Suprapubic skin (tissue), 4 donors: ENCODE results near the gene ATF6. TPM values are rescaled to one million over a fixed set of nuclear protein-coding genes. Genes with fewer than 3 reads are reported as not detected.

ENCODE experiments used
- DNase-seq, 2 donors: peaks; one replicate each; pipeline ENCODE4 v3.0.0-alpha.2; 2019; ENCODE audit warnings: low spot score in 2 of 2
- H3K27ac ChIP-seq: fragments of 200-600 bp; sonication (generic); one replicate; pipeline ENCODE4 v1.5.1; 2019
- H3K27me3 ChIP-seq: fragments of 200-600 bp; sonication (generic); one replicate; pipeline ENCODE4 v1.5.1; 2019
- H3K36me3 ChIP-seq: fragments of 200-600 bp; sonication (generic); one replicate; pipeline ENCODE4 v1.5.1; 2019
- H3K4me1 ChIP-seq: fragments of 200-600 bp; sonication (generic); one replicate; pipeline ENCODE4 v1.5.1; 2019
- H3K4me3 ChIP-seq: fragments of 200-600 bp; sonication (generic); one replicate; pipeline ENCODE4 v1.5.1; 2019; ENCODE audit warnings: mild to moderate bottlenecking
- H3K9me3 ChIP-seq: fragments of 200-600 bp; sonication (generic); one replicate; pipeline ENCODE4 v1.5.1; 2019
- EP300 ChIP-seq: sonication (generic); formaldehyde crosslinking; IDR thresholded peaks from one replicate; pipeline ENCODE4 v1.6.1; 2017; ENCODE audit warnings: antibody characterized with exemption
- POLR2A ChIP-seq, 2 donors: fragments of 450-650 bp; IDR thresholded peaks; one replicate each; pipeline ENCODE4 v1.6.1; 2017; ENCODE audit warnings: antibody characterized with exemption in 2 of 2, mild to moderate bottlenecking in 2 of 2, moderate library complexity in 2 of 2
- POLR2AphosphoS5 ChIP-seq, 3 donors: sonication (generic); formaldehyde crosslinking; IDR thresholded peaks; one replicate each; pipeline ENCODE4 v1.6.1; 2017; ENCODE audit warnings: antibody characterized with exemption in 3 of 3
- WGBS: methylation state at CpG from one replicate; pipeline ENCODE4 v1.1.5; 2018; 5-methylcytosine and 5-hydroxymethylcytosine counted together
- total RNA-seq, 4 donors: library from RNA; depleted of rRNA; stranded (reverse); fragments of >200 nt; gene quantifications; one replicate each; pipeline ENCODE4 v1.1.0, GENCODE V29; 2016
- TF ChIP-seq, protein P1 (sequence below), 2 donors: fragments of 200-600 bp in 1 of 2; fragments of 450-650 bp in 1 of 2; sonication (generic) in 1 of 2; IDR thresholded peaks; one replicate each; pipeline ENCODE4 v1.5.1; 2016 to 2019; ENCODE audit warnings: antibody characterized with exemption in 2 of 2, mild to moderate bottlenecking in 1 of 2, moderate library complexity in 1 of 2

ATF6 gene
- total RNA-seq, 4 donors from 2014 or later: 28.0 to 32.4 (median 29.7) TPM

GRCh38 chr1:161933592-161934588, 167.8 kb downstream of the ATF6 start:
- no peak overlapping the region for H3K27ac ChIP-seq
- 79% methylated on average over 6 of the region's 6 CpGs for WGBS

GRCh38 chr1:161935264-161935663, 169.1 kb downstream of the ATF6 start:
- Histone ChIP-seq H3K4me3 (no peak overlapping the region), H3K36me3 (no peaks in the 10 kb centered on the region), H3K9me3 (no peaks in the 10 kb centered on the region), H3K27ac (no peak overlapping the region), H3K4me1 (no peaks in the 10 kb centered on the region), H3K27me3 (no peaks in the 10 kb centered on the region)
- WGBS: 92% methylated on average over 1 of the region's 1 CpG
- no peak for TF ChIP-seq EP300
- TF ChIP-seq, protein P1, sequence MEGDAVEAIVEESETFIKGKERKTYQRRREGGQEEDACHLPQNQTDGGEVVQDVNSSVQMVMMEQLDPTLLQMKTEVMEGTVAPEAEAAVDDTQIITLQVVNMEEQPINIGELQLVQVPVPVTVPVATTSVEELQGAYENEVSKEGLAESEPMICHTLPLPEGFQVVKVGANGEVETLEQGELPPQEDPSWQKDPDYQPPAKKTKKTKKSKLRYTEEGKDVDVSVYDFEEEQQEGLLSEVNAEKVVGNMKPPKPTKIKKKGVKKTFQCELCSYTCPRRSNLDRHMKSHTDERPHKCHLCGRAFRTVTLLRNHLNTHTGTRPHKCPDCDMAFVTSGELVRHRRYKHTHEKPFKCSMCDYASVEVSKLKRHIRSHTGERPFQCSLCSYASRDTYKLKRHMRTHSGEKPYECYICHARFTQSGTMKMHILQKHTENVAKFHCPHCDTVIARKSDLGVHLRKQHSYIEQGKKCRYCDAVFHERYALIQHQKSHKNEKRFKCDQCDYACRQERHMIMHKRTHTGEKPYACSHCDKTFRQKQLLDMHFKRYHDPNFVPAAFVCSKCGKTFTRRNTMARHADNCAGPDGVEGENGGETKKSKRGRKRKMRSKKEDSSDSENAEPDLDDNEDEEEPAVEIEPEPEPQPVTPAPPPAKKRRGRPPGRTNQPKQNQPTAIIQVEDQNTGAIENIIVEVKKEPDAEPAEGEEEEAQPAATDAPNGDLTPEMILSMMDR (IDR thresholded peaks at IDR 0.05): no peak
- no peak for TF ChIP-seq POLR2AphosphoS5 (IDR thresholded peaks at IDR 0.05)
- no peak for TF ChIP-seq POLR2A (IDR thresholded peaks at IDR 0.05)
- DNase-seq: no peak

More at GRCh38 chr1:161933592-161934588, 167.8 kb downstream of the ATF6 start:
- Histone ChIP-seq H3K9me3 (no peaks in the 10 kb centered on the region), H3K27me3 (no peaks in the 10 kb centered on the region), H3K4me1 (no peaks in the 10 kb centered on the region), H3K4me3 (no peak overlapping the region), H3K36me3 (no peaks in the 10 kb centered on the region)
- no peak for DNase-seq
- TF ChIP-seq, protein P1 (IDR thresholded peaks at IDR 0.05): no peak
- TF ChIP-seq POLR2AphosphoS5 (IDR thresholded peaks at IDR 0.05) (no peak), POLR2A (IDR thresholded peaks at IDR 0.05) (no peak), EP300 (no peak)

DNA sequence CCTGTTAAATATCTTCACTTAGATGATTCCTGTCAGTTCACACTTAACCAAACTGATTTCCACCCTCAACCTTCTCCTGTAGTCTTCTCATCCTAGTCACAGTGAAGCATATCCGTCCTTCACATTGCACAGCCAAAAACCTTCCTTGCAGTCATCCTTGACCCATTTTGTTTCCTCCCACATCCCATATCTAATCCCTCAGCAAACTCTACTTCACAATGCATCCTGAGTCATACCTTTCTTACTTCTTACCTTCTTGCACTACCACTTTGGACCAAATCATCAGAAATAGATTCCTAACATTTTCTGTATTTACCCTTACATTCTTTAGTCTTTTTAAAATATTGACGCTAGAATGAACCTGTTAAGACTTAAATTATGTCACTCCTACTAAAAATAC, 170.7 kb downstream of the ATF6 start:
- no peak for TF ChIP-seq POLR2A (IDR thresholded peaks at IDR 0.05)
- TF ChIP-seq, protein P1 (IDR thresholded peaks at IDR 0.05): no peak
- TF ChIP-seq POLR2AphosphoS5 (IDR thresholded peaks at IDR 0.05): no peak
- no peak for TF ChIP-seq EP300
- Histone ChIP-seq H3K4me1 (no peaks in the 10 kb centered on the region), H3K4me3 (no peak overlapping the region), H3K27ac (no peak overlapping the region), H3K9me3 (no peaks in the 10 kb centered on the region), H3K27me3 (no peaks in the 10 kb centered on the region), H3K36me3 (no peaks in the 10 kb centered on the region)
- WGBS: 90% methylated on average over 2 of the region's 2 CpGs
- DNase-seq: no peak

GRCh38 chr1:161940866-161941591, 174.9 kb downstream of the ATF6 start:
- Histone ChIP-seq H3K27ac (no peak overlapping the region), H3K9me3 (no peaks in the 10 kb centered on the region), H3K27me3 (no peaks in the 10 kb centered on the region), H3K4me3 (no peak overlapping the region), H3K36me3 (peaks cover 8% of the 10 kb centered on the region), H3K4me1 (no peaks in the 10 kb centered on the region)
- DNase-seq: no peak
- WGBS: 80% methylated on average over 3 of the region's 3 CpGs
- no peak for TF ChIP-seq POLR2AphosphoS5 (IDR thresholded peaks at IDR 0.05)
- no peak for TF ChIP-seq POLR2A (IDR thresholded peaks at IDR 0.05)
- TF ChIP-seq EP300: no peak
- TF ChIP-seq, protein P1 (IDR thresholded peaks at IDR 0.05): no peak
